A549 (cell line): Measurements from ENCODE around the gene GATM. TPM values are rescaled to one million over a fixed set of nuclear protein-coding genes. Genes with fewer than 3 reads are reported as not detected.
"Not testable (repeated sequence)": the region's sequence is repeated elsewhere in the genome, so short reads cannot be mapped to it uniquely, and the experiment has no call there.

Source experiments
- ATAC-seq, 2 experiments: fragments of 200-7000 bp in 1 of 2; fragments of >200 bp in 1 of 2; cut with Nextera tagmentation in 1 of 2; cut with Tn5 transposase in 1 of 2; 3 replicates each; pipeline versions ENCODE4 v1.8.0 to v1.9.1; 2018 to 2020; ENCODE audit warnings: mild to moderate bottlenecking in 1 of 2, moderate library complexity in 1 of 2
- CTCF ChIA-PET: fragments of 300-600 bp; sonication (Branson Sonifier 250); formaldehyde crosslinking; extraction: SDS; loops from one replicate; lab custom pipeline; 2021; ENCODE audit warnings: antibody characterized with exemption, inconsistent platforms; lab: Yijun Ruan, JAX
- POLR2A ChIA-PET: fragments of 350-600 bp; formaldehyde crosslinking; extraction: SDS; loops from one replicate; lab custom pipeline; 2021; ENCODE audit warnings: antibody characterized with exemption, inconsistent platforms; lab: Yijun Ruan, JAX
- DNase-seq, 2 experiments: peaks; one replicate each; pipeline versions ENCODE4 v3.0.0 to v3.0.0-alpha.2; 2011 to 2016; ENCODE audit warnings: low read depth in 1 of 2, low spot score in 1 of 2
- FAIRE-seq: peaks from 2 replicates; lab custom pipeline; 2011; peaks lifted over from hg19 to GRCh38; lab: Jason Lieb, UNC
- H3K27ac ChIP-seq, 2 experiments: fragments of >200 bp; sonication (Bioruptor Twin); formaldehyde crosslinking; 3 replicates each; pipeline ENCODE4 v1.5.1; 2016 to 2017
- H3K4me1 ChIP-seq: fragments of >200 bp; sonication (Bioruptor Twin); formaldehyde crosslinking; 3 replicates; pipeline ENCODE4 v1.6.1; 2016
- H3K4me2 ChIP-seq: fragments of >200 bp; sonication (Bioruptor Twin); formaldehyde crosslinking; 3 replicates; pipeline ENCODE4 v1.6.1; 2016
- H3K4me3 ChIP-seq: fragments of >200 bp; sonication (Bioruptor Twin); formaldehyde crosslinking; 3 replicates; pipeline ENCODE4 v1.5.1; 2016
- H3K9me3 ChIP-seq: fragments of >200 bp; sonication (Bioruptor Twin); formaldehyde crosslinking; 3 replicates; pipeline ENCODE4 v1.6.1; 2016
- CBX8 ChIP-seq: fragments of 200-600 bp; sonication (generic); IDR thresholded peaks from 2 replicates; pipeline ENCODE4 v1.6.1; 2016
- CEBPB ChIP-seq, 2 experiments: fragments of >200 bp in 1 of 2; sonication (Bioruptor Twin) in 1 of 2; formaldehyde crosslinking in 1 of 2; IDR thresholded peaks; 2 replicates each; pipeline ENCODE4 v1.6.1; 2012 to 2016
- CHD2 ChIP-seq: fragments of 150-350 bp; IDR thresholded peaks from 2 replicates; pipeline ENCODE4 v1.6.1; 2014; ENCODE audit warnings: low read length; ENCODE audit not compliant: partially characterized antibody
- EHF ChIP-seq: fragments of 250-450 bp; sonication (Bioruptor Pico); IDR thresholded peaks from 2 replicates; pipeline ENCODE4 v1.5.0; 2020; ENCODE audit warnings: mild to moderate bottlenecking
- FOSL2 ChIP-seq, 2 experiments: fragments of 450-650 bp in 1 of 2; fragments of >200 bp in 1 of 2; sonication (Bioruptor Twin) in 1 of 2; formaldehyde crosslinking; IDR thresholded peaks; 2 replicates each; pipeline versions ENCODE4 v1.5.0 to v1.6.1; 2016 to 2020; ENCODE audit warnings: mild to moderate bottlenecking in 1 of 2, moderate library complexity in 1 of 2
- HEYL ChIP-seq: fragments of 250-450 bp; sonication (Bioruptor Pico); IDR thresholded peaks from 2 replicates; pipeline ENCODE4 v1.8.0; 2021; ENCODE audit warnings: mild to moderate bottlenecking, moderate library complexity
- HOXB13 ChIP-seq: fragments of 250-450 bp; sonication (Bioruptor Pico); IDR thresholded peaks from 2 replicates; pipeline ENCODE4 v1.5.0; 2020; ENCODE audit warnings: low read depth, mild to moderate bottlenecking, moderate library complexity
- JUN ChIP-seq, 2 experiments: fragments of >200 bp; sonication (Bioruptor Twin); formaldehyde crosslinking; IDR thresholded peaks; 2 replicates in 1 of 2; 3 replicates in 1 of 2; pipeline ENCODE4 v1.6.1; 2016 to 2017
- KDM1A ChIP-seq: fragments of 200-600 bp; sonication (generic); IDR thresholded peaks from 2 replicates; pipeline ENCODE4 v1.6.1; 2016; ENCODE audit warnings: low read depth, mild to moderate bottlenecking
- MAFK ChIP-seq: fragments of 450-650 bp; IDR thresholded peaks from 2 replicates; pipeline ENCODE4 v1.6.1; 2014; ENCODE audit not compliant: partially characterized antibody
- NFE2L2 ChIP-seq: fragments of 150-350 bp; conservative IDR thresholded peaks from 2 replicates; pipeline ENCODE4 v1.6.1; 2014; ENCODE audit warnings: low read length
- NPAS2 ChIP-seq: fragments of 250-450 bp; sonication (Bioruptor Pico); IDR thresholded peaks from 2 replicates; pipeline ENCODE4 v1.8.0; 2022; ENCODE audit warnings: mild to moderate bottlenecking, moderate library complexity, borderline replicate concordance
- PHF8 ChIP-seq: fragments of 200-600 bp; sonication (generic); IDR thresholded peaks from 2 replicates; pipeline ENCODE4 v1.6.1; 2016; ENCODE audit warnings: low read depth, mild to moderate bottlenecking, antibody characterized with exemption, moderate library complexity, borderline replicate concordance
- POLR2A ChIP-seq: IDR thresholded peaks from 2 replicates; pipeline ENCODE4 v1.6.1; 2012; ENCODE audit warnings: mild to moderate bottlenecking, low read length
- RAD21 ChIP-seq, 2 experiments: fragments of >200 bp in 1 of 2; sonication (Bioruptor Twin) in 1 of 2; formaldehyde crosslinking in 1 of 2; IDR thresholded peaks in 1 of 2; conservative IDR thresholded peaks in 1 of 2; 2 replicates in 1 of 2; 3 replicates in 1 of 2; pipeline ENCODE4 v1.6.1; 2012 to 2018; ENCODE audit warnings: inconsistent platforms in 1 of 2
- TP53 ChIP-seq: fragments of 250-450 bp; sonication (Bioruptor Pico); IDR thresholded peaks from 2 replicates; pipeline ENCODE4 v1.5.0; 2021; ENCODE audit warnings: mild to moderate bottlenecking, moderate library complexity
- ZC3H11A ChIP-seq: fragments of 450-650 bp; IDR thresholded peaks from 2 replicates; pipeline ENCODE4 v1.6.1; 2014; ENCODE audit warnings: antibody characterized with exemption, mild to moderate bottlenecking
- ZFP36 ChIP-seq: fragments of 450-650 bp; IDR thresholded peaks from 2 replicates; pipeline ENCODE4 v1.6.1; 2014; ENCODE audit warnings: borderline replicate concordance; ENCODE audit not compliant: partially characterized antibody
- WGBS: methylation state at CpG from one replicate; pipeline ENCODE4 v1.1.6; 2017; ENCODE audit errors: missing lambda C conversion rate; 5-methylcytosine and 5-hydroxymethylcytosine counted together
- polyA plus RNA-seq, 4 experiments: library from polyadenylated mRNA; depleted of rRNA in 3 of 4; stranded (reverse); fragments of >200 nt; fragmentation: RNase III in 1 of 4; extraction: RNeasy Plus Mini Kit Qiagen cat#74134 plus additional on column Dnase treatment in 1 of 4; gene quantifications; 2 replicates in 3 of 4; 3 replicates in 1 of 4; pipeline ENCODE4 v1.2.3, GENCODE V29; 2011 to 2017
- TF ChIP-seq, protein P1 (sequence below): fragments of 250-450 bp; sonication (Bioruptor Pico); IDR thresholded peaks from 2 replicates; pipeline ENCODE4 v1.5.0; 2020; ENCODE audit warnings: low read depth, mild to moderate bottlenecking, moderate library complexity
- TF ChIP-seq, protein P2 (sequence below): fragments of 200-600 bp; sonication (generic); IDR thresholded peaks from 2 replicates; pipeline ENCODE4 v1.6.1; 2016; ENCODE audit warnings: antibody characterized with exemption, mild to moderate bottlenecking, moderate library complexity
- TF ChIP-seq, protein P3 (sequence below): IDR thresholded peaks from 2 replicates; pipeline ENCODE4 v1.6.1; 2012; ENCODE audit warnings: low read depth, borderline replicate concordance
- TF ChIP-seq, protein P4 (sequence below): IDR thresholded peaks from 2 replicates; pipeline ENCODE4 v1.6.1; 2012
- TF ChIP-seq, protein P5 (sequence below): fragments of >200 bp; sonication (Bioruptor Twin); formaldehyde crosslinking; IDR thresholded peaks from 2 replicates; pipeline ENCODE4 v1.6.1; 2016
- TF ChIP-seq, protein P6 (sequence below): IDR thresholded peaks from 2 replicates; pipeline ENCODE4 v1.6.1; 2012

GATM gene
- polyA plus RNA-seq, 2 of the 4 experiments (the other 2 are of a cell fraction) = 4.0 to 6.5 TPM

DNA sequence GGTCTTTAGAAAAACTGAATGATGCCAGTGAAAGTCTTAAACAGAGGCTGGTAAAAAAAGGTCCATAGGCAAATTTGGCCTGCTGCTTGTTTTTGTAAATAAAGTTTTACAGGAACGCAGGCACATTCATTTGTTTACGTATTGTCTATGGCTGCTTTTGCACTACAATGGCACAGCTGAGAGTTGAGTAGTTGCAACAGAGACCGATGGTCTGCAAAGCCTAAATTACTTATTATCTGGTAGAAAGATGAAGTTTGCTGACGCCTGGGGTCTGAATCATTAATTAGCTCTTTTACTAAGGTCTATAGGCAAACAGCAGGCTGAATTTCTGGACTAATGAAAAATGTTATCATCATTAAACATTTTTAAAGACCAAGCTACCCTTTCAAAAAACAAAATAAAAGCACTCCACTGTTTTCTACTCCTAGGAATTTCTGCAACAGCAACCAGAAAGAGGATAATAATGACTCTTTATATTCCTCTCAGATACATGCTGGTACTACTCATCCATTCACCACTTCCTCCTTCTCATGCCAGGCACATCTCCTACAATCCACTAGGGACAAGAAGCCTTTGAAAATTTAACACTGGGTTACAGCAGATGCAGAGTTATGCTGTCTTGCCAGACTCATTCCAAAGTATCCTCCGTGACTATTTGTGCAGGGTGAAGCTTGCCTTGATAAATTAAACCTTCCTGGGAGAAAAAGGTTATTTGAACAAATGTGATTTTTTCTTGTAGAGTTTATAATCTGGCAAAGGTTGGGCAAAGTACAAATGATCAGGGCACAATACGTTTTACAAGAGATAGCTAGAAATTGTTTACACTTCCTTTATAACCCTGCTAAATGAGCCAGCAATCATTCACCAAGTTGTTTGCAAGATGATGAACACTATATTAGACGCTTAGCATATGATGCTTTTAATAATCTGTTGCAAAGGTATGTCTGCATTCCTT, 6.0 kb downstream of the GATM start:
- H3K4me3 ChIP-seq = no peak overlapping the region
- TF ChIP-seq CBX8 (no peak), RAD21 (conservative IDR thresholded peaks at IDR 0.05 in 1 of 2, IDR thresholded peaks at IDR 0.05 in 1 of 2) (no peak), ZFP36 (no peak), EHF (CRISPR knock-in tag) (no peak), JUN (IDR thresholded peaks at IDR 0.05) (no peak), HEYL (CRISPR knock-in tag) (no peak), NFE2L2 (no peak), TP53 (no peak)
- TF ChIP-seq, protein P1, sequence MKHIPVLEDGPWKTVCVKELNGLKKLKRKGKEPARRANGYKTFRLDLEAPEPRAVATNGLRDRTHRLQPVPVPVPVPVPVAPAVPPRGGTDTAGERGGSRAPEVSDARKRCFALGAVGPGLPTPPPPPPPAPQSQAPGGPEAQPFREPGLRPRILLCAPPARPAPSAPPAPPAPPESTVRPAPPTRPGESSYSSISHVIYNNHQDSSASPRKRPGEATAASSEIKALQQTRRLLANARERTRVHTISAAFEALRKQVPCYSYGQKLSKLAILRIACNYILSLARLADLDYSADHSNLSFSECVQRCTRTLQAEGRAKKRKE (CRISPR knock-in tag) = no peak
- peaks cover 1% of the 10 kb centered on the region; the same call in 1 of the 3 replicates for H3K4me1 ChIP-seq
- 72% methylated on average over 7 of the region's 7 CpGs for WGBS
- no peaks in the 10 kb centered on the region for H3K9me3 ChIP-seq
- DNase-seq (no peak), FAIRE-seq (no peak), ATAC-seq (no peak)
- ChIA-PET POLR2A (no interaction called here), CTCF (interaction anchor here (0.6 kb wide), 1 partner anchor 8 kb away, joined by 3 read pairs; no protein-coding TSS in a partner anchor)
- no peak overlapping the region for H3K4me2 ChIP-seq
- no peak overlapping the region for H3K27ac ChIP-seq

DNA sequence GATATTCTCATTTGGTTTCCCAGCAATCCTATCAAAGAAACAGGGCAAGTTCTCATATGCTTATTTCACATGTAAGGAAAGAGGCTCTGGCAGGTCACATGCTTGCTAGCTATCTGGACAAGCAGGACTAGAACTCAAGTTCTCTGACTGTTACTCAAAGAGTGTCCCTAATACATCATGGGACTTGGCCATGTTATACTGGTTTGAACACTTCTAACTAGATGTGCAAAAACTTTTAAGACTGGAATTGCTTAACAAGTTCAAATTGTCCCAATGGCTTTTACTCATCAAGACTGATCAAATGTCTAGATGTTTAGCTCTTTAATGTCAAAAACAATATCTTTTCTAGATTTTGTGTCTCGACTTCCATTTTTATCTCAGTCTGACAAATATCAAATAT, 6.8 kb downstream of the GATM start:
- H3K4me2 ChIP-seq = no peak overlapping the region
- H3K9me3 ChIP-seq = no peaks in the 10 kb centered on the region
- ChIA-PET POLR2A (no interaction called here), CTCF (interaction anchor here (0.6 kb wide), 1 partner anchor 8 kb away, joined by 3 read pairs; no protein-coding TSS in a partner anchor)
- TF ChIP-seq NPAS2 (no peak), MAFK (no peak), HOXB13 (CRISPR knock-in tag) (no peak), POLR2A (no peak), CHD2 (no peak), ZFP36 (no peak), ZC3H11A (no peak), CEBPB (IDR thresholded peaks at IDR 0.05) (no peak), KDM1A (no peak), PHF8 (no peak), FOSL2 (IDR thresholded peaks at IDR 0.05) (no peak), FOSL2 (CRISPR knock-in tag; IDR thresholded peaks at IDR 0.05) (no peak)
- TF ChIP-seq, protein P2, sequence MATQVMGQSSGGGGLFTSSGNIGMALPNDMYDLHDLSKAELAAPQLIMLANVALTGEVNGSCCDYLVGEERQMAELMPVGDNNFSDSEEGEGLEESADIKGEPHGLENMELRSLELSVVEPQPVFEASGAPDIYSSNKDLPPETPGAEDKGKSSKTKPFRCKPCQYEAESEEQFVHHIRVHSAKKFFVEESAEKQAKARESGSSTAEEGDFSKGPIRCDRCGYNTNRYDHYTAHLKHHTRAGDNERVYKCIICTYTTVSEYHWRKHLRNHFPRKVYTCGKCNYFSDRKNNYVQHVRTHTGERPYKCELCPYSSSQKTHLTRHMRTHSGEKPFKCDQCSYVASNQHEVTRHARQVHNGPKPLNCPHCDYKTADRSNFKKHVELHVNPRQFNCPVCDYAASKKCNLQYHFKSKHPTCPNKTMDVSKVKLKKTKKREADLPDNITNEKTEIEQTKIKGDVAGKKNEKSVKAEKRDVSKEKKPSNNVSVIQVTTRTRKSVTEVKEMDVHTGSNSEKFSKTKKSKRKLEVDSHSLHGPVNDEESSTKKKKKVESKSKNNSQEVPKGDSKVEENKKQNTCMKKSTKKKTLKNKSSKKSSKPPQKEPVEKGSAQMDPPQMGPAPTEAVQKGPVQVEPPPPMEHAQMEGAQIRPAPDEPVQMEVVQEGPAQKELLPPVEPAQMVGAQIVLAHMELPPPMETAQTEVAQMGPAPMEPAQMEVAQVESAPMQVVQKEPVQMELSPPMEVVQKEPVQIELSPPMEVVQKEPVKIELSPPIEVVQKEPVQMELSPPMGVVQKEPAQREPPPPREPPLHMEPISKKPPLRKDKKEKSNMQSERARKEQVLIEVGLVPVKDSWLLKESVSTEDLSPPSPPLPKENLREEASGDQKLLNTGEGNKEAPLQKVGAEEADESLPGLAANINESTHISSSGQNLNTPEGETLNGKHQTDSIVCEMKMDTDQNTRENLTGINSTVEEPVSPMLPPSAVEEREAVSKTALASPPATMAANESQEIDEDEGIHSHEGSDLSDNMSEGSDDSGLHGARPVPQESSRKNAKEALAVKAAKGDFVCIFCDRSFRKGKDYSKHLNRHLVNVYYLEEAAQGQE = no peak
- TF ChIP-seq, protein P3, sequence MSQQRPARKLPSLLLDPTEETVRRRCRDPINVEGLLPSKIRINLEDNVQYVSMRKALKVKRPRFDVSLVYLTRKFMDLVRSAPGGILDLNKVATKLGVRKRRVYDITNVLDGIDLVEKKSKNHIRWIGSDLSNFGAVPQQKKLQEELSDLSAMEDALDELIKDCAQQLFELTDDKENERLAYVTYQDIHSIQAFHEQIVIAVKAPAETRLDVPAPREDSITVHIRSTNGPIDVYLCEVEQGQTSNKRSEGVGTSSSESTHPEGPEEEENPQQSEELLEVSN = no peak
- TF ChIP-seq, protein P4, sequence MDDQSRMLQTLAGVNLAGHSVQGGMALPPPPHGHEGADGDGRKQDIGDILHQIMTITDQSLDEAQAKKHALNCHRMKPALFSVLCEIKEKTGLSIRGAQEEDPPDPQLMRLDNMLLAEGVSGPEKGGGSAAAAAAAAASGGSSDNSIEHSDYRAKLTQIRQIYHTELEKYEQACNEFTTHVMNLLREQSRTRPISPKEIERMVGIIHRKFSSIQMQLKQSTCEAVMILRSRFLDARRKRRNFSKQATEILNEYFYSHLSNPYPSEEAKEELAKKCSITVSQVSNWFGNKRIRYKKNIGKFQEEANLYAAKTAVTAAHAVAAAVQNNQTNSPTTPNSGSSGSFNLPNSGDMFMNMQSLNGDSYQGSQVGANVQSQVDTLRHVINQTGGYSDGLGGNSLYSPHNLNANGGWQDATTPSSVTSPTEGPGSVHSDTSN = no peak
- TF ChIP-seq, protein P5, sequence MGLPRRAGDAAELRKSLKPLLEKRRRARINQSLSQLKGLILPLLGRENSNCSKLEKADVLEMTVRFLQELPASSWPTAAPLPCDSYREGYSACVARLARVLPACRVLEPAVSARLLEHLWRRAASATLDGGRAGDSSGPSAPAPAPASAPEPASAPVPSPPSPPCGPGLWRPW = no peak
- TF ChIP-seq, protein P1 (CRISPR knock-in tag) = no peak
- TF ChIP-seq, protein P6, sequence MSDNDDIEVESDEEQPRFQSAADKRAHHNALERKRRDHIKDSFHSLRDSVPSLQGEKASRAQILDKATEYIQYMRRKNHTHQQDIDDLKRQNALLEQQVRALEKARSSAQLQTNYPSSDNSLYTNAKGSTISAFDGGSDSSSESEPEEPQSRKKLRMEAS = no peak
- ATAC-seq (no peak), FAIRE-seq (no peak), DNase-seq (no peak)
- WGBS = 17% methylated on average over 1 of the region's 1 CpG
- no peak overlapping the region for H3K27ac ChIP-seq
- no peaks in the 10 kb centered on the region for H3K4me1 ChIP-seq
- H3K4me3 ChIP-seq = no peak overlapping the region

DNA sequence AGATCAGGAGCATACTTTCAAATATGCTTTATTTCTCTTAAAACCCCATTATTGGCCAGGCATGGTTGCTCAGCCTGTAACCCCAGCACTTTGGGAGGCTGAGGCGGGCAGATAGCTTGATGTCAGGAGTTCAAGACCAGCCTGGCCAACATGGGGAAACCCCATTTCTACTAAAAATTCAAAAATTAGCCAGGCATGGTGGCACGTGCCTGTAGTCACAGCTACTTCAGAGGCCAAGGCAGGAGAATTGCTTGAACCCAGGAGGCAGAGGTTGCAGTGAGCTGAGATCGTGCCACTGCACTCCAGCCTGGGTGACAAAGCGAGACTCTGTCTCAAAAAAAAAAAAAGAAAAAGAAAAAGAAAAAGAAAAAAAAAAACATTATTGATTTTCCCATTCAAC, 8.3 kb downstream of the GATM start:
- FAIRE-seq, H3K9me3 ChIP-seq, ATAC-seq, H3K4me2 ChIP-seq, POLR2A ChIA-PET, DNase-seq, H3K27ac ChIP-seq, H3K4me3 ChIP-seq, H3K4me1 ChIP-seq: not testable (repeated sequence)
- 89% methylated on average over 4 of the region's 4 CpGs for WGBS
- CTCF ChIA-PET = interaction anchor here (1.1 kb wide), 1 partner anchor 62 kb away, joined by 5 read pairs; no protein-coding TSS in a partner anchor
